LNCaP clone FGC (cell line): ENCODE measurements around the gene FBLN2.

Source experiments
- DNase-seq: peaks from one replicate; pipeline ENCODE4 v3.0.0-alpha.2; 2011; ENCODE audit warnings: low read depth
- H3K4me3 ChIP-seq: 2 replicates; pipeline ENCODE4 v1.5.1; 2011; ENCODE audit warnings: mild to moderate bottlenecking, low read depth, low read length, control low read depth
- TF ChIP-seq, protein P1 (sequence below): IDR thresholded peaks from 2 replicates; pipeline ENCODE4 v1.5.1; 2012; ENCODE audit warnings: mild to moderate bottlenecking; ENCODE audit not compliant: control insufficient read depth, insufficient read depth; ENCODE audit errors: extremely low read depth

The FBLN2 gene

DNA sequence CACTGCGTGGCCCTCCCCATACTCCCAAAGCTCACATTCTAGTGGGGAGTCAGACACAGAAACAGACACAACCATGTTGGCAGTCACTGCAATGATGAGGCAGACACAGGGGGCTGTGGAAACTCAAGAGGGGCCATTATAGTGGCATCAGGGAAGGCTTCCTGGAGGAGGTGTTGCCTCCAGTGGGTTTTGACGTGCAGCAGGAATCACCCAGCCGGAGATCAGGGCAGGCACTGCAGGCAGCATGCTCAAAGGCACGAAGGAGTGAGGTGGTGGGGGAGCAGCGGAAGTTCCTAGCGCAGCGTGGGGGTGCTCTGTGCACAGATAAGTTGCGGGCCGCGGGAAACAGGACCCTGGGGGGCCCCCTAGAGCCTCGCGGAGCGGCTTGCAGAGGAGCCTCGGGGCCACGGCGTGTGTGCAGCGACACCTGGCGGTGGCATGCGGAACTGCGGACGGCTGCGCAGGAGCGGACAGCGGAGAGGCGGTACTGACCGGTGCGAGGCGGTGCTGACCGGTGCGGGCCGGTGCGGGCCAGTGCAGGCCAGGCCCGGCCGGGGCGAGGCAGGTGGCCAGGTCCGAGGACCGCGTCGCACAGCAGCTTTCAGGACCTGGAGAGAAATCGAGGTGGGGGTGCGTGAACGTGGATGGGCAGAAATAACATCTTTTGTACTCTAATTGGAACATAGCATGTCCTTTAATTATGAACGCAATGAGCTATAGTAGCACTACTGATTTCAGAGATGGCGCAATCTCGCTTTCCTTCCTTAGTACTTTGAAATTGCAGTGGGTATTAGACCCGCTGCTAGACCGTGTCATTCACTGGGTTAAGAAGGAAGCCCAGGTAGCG, 101.5 kb downstream of the FBLN2 start:
- H3K4me3 ChIP-seq, result no peak overlapping the region
- TF ChIP-seq, protein P1, sequence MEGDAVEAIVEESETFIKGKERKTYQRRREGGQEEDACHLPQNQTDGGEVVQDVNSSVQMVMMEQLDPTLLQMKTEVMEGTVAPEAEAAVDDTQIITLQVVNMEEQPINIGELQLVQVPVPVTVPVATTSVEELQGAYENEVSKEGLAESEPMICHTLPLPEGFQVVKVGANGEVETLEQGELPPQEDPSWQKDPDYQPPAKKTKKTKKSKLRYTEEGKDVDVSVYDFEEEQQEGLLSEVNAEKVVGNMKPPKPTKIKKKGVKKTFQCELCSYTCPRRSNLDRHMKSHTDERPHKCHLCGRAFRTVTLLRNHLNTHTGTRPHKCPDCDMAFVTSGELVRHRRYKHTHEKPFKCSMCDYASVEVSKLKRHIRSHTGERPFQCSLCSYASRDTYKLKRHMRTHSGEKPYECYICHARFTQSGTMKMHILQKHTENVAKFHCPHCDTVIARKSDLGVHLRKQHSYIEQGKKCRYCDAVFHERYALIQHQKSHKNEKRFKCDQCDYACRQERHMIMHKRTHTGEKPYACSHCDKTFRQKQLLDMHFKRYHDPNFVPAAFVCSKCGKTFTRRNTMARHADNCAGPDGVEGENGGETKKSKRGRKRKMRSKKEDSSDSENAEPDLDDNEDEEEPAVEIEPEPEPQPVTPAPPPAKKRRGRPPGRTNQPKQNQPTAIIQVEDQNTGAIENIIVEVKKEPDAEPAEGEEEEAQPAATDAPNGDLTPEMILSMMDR, result peak; percentile 99
- no peak for DNase-seq

DNA sequence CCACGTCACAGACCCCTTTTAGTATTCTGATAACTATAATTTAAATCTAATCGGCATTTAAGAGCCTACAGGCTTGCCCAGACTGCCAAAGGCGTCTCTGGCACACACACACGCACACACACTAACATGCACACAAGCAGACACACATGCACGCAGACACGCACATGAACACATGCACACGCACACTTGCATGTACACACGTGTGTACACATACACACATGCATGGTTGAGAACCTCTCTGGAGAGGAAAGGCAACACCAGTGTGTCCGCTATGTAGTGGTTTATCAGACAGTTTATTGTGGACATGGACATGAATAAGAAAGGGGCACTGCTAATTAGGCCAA, 102.1 kb downstream of the FBLN2 start:
- DNase-seq, result no peak
- no peak overlapping the region for H3K4me3 ChIP-seq
- TF ChIP-seq, protein P1, result no peak

DNA sequence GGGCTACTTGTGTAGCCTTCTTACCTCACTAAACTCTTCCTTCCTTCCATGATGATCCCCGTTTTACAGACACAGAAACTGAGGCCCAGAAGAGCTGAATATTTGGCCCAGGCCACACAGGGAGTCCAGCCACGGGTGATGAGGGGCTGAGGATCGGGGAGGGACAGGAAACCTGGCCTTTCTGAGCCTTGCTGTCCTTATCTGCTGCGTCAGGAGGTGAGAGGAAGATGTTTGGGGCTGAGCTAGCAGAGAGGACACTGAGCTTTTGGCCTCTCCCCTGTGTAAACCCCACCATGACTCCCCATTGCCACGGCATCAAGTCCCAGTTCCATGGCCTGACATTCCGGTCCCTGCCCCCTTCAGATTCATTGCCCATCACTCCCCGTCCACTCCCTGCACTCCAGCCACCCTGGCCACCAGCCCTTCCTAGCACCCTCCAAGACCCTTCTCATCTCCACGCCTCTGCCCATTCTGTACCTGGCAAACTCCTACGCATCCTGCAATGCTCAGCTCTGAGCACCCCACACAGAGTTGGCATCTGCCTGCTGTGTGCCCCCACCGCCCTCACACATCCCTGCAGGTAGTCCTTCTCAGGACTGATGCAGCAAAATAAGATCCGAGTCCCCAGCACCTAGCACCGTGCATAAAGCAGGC, 103.0 kb downstream of the FBLN2 start:
- TF ChIP-seq, protein P1, result no peak
- H3K4me3 ChIP-seq, result no peak overlapping the region

DNA sequence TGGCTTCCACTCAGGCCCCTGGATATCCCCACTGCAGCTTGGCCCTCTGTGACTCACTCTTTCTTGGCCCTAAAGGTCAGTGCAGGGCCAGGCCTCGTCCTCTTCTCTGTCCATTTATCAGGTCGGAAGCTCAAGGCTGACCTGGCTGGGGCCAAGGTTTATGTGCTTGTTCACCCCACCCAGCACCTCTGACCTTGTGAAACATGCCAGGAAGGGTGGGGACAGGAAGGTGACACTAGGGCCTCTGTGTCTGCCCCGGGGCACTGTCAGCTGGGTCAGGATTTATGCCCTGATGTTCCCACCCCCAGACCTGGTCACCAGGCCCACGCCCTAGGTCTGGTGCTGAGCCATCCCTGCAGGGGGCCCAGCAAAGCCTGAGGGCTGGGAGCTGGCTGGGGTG, 103.8 kb downstream of the FBLN2 start:
- TF ChIP-seq, protein P1, result no peak
- DNase-seq, result no peak
- H3K4me3 ChIP-seq, result no peak overlapping the region

More for the DNA sequence above, 103.0 kb downstream of the FBLN2 start:
- DNase-seq, result no peak

DNA sequence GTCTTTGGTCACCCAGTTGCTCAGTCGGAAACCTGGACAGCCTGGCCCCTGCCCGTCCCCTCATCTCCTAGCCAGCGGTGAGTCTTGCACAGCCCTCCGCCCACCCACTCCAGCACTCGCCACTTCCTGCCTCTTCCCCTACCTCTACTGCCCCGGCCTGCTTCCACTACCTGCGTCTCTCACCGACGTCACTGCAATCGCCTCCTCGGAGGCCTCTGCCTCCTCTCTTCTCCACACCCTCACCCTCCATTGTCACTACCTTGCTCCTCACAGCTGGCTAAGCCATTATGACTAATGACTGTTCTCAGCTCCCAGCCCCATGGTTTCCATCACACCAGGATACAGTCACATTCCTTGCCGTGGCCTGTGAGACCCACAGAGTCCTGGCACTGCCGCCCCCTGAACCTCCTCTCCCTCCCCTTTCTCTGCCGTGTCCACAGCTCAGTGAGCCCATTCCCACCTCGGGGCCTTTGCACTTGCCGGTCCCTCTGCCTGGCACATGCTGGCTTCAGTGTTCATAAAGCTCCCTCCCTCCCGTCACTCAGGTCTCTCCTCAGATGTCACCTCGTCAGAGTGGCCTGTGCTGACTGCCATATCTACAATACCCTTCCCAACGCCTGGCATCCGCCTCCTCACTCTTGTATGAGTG, 104.8 kb downstream of the FBLN2 start:
- no peak overlapping the region for H3K4me3 ChIP-seq
- TF ChIP-seq, protein P1, result no peak

DNA sequence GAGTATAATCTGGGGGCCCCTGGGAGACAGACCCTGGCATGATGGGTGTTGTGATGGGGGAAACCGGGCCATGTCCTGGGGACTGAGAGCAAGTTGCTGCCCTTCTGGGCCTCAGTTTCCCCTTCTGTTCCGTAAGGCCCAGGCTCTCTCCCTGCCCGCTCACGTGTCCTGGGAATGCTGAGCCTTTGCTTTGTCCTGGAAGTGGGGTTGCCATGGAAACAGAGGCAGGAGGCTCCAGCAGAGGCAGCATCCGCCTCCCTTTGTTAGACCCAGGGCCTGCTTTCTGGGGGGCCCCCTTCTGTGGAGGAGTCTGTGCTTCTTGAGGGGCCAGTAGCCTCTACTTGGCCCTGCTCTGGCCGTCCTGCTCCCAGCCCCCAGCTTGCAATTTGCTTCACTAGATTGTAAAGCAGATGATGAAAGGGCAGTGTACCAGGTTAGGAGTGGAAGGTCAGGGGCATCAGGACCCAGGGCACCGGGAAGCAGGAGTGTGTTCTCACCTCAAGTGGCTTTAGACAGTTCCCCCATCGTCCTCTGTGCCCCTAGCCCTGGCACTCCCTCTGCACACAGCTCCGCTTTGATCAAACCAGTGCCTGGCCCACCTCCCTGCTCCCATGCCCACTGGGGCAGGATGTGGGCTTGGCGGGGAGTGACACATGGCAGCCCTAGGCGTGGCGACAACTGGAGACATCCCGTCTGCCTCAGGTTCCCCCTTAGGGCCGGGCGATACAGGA, 105.6 kb downstream of the FBLN2 start:
- TF ChIP-seq, protein P1, result no peak
- DNase-seq, result no peak
- H3K4me3 ChIP-seq, result no peak overlapping the region

More for the DNA sequence above, 104.8 kb downstream of the FBLN2 start:
- DNase-seq, result no peak
